IMR-90 (cell line): ENCODE data around the gene MBL2. TPM values are rescaled to one million over a fixed set of nuclear protein-coding genes. Genes with fewer than 3 reads are reported as not detected.

Source experiments
- ATAC-seq: fragments of 200-7000 bp; cut with Tn5 transposase; 2 replicates; pipeline ENCODE4 v1.9.1; 2020; ENCODE audit warnings: low read depth, mild to moderate bottlenecking, moderate library complexity
- BruUV-seq: library from RNA; stranded (reverse); fragments of 400-500 nt; replicated peaks from 2 replicates; lab custom pipeline; 2021; lab: Mats Ljungman, UMichigan
- CTCF ChIA-PET: fragments of 300-600 bp; formaldehyde crosslinking; extraction: SDS; loops from one replicate; lab custom pipeline; 2021; ENCODE audit warnings: antibody characterized with exemption; lab: Yijun Ruan, JAX
- POLR2A ChIA-PET: fragments of 300-600 bp; sonication (Branson Sonifier 250); formaldehyde crosslinking; loops from one replicate; lab custom pipeline; 2022; ENCODE audit warnings: antibody characterized with exemption; ENCODE audit not compliant: unreplicated experiment; lab: Charles Lee
- DNase-seq: peaks from one replicate; pipeline ENCODE4 v3.0.0; 2013
- H2AFZ ChIP-seq: replicated peaks from 2 replicates; pipeline ENCODE3; 2013; ENCODE audit warnings: low read length, mild to moderate bottlenecking; ENCODE audit not compliant: poor library complexity
- H2AK5ac ChIP-seq: 2 replicates; pipeline ENCODE4 v1.6.1; 2013; ENCODE audit warnings: low read depth, low read length, inconsistent platforms
- H2AK9ac ChIP-seq: replicated peaks from 2 replicates; pipeline ENCODE3; 2013; ENCODE audit warnings: mild to moderate bottlenecking, low read depth, low read length, moderate library complexity; ENCODE audit not compliant: poor library complexity
- H2BK120ac ChIP-seq: 2 replicates; pipeline ENCODE4 v1.6.1; 2013; ENCODE audit warnings: low read depth, low read length, inconsistent platforms
- H2BK15ac ChIP-seq: 3 replicates; pipeline ENCODE4 v1.6.1; 2013; ENCODE audit warnings: low read depth, low read length, inconsistent platforms
- H2BK20ac ChIP-seq: 2 replicates; pipeline ENCODE4 v1.6.1; 2013; ENCODE audit warnings: low read depth, mild to moderate bottlenecking, inconsistent platforms, low read length, moderate library complexity
- H2BK5ac ChIP-seq: 2 replicates; pipeline ENCODE4 v1.6.1; 2013; ENCODE audit warnings: mild to moderate bottlenecking, low read depth, low read length, inconsistent platforms; ENCODE audit not compliant: poor library complexity, severe bottlenecking
- H3K14ac ChIP-seq: replicated peaks from 2 replicates; pipeline ENCODE4 v1.6.1; 2013; ENCODE audit warnings: low read depth, low read length, inconsistent platforms
- H3K18ac ChIP-seq: 2 replicates; pipeline ENCODE4 v1.6.1; 2013; ENCODE audit warnings: low read depth, low read length, control low read depth
- H3K23ac ChIP-seq: 2 replicates; pipeline ENCODE4 v1.6.1; 2013; ENCODE audit warnings: low read depth, low read length, inconsistent platforms
- H3K27ac ChIP-seq: 2 replicates; pipeline ENCODE4 v1.5.1; 2013; ENCODE audit warnings: mild to moderate bottlenecking, control low read depth, low read length; ENCODE audit not compliant: insufficient read depth
- H3K27me3 ChIP-seq: 2 replicates; pipeline ENCODE4 v1.6.1; 2013; ENCODE audit warnings: low read length; ENCODE audit not compliant: control insufficient read depth, insufficient read depth
- H3K36me3 ChIP-seq: 2 replicates; pipeline ENCODE4 v1.6.1; 2013; ENCODE audit warnings: low read length, mixed read lengths; ENCODE audit not compliant: control insufficient read depth, insufficient read depth
- H3K4ac ChIP-seq: 2 replicates; pipeline ENCODE4 v1.6.1; 2013; ENCODE audit warnings: low read depth, low read length, inconsistent platforms
- H3K4me1 ChIP-seq: 2 replicates; pipeline ENCODE4 v1.6.1; 2013; ENCODE audit warnings: low read length, mixed read lengths; ENCODE audit not compliant: control insufficient read depth, insufficient read depth
- H3K4me2 ChIP-seq: 2 replicates; pipeline ENCODE4 v1.6.1; 2013; ENCODE audit warnings: low read depth, mild to moderate bottlenecking, control low read depth, low read length, moderate library complexity
- H3K4me3 ChIP-seq: 2 replicates; pipeline ENCODE4 v1.5.1; 2013; ENCODE audit warnings: low read depth, mild to moderate bottlenecking, control low read depth, low read length, moderate library complexity; ENCODE audit not compliant: insufficient read depth
- H3K56ac ChIP-seq: 2 replicates; pipeline ENCODE4 v1.6.1; 2013; ENCODE audit warnings: low read length, inconsistent platforms; ENCODE audit not compliant: insufficient read depth; ENCODE audit errors: extremely low read depth
- H3K79me1 ChIP-seq, 2 experiments: 2 replicates each; pipeline ENCODE4 v1.6.1; 2013; ENCODE audit warnings: low read length in 2 of 2, inconsistent platforms in 1 of 2, low read depth in 1 of 2
- H3K9ac ChIP-seq: 2 replicates; pipeline ENCODE4 v1.6.1; 2013; ENCODE audit warnings: low read depth, low read length, control low read depth
- H3K9me1 ChIP-seq: 2 replicates; pipeline ENCODE4 v1.6.1; 2013; ENCODE audit warnings: low read length, inconsistent platforms; ENCODE audit not compliant: insufficient read depth
- H3K9me3 ChIP-seq: 2 replicates; pipeline ENCODE4 v1.6.1; 2013; ENCODE audit warnings: low read length; ENCODE audit not compliant: control insufficient read depth, insufficient read depth
- H4K20me1 ChIP-seq: 2 replicates; pipeline ENCODE4 v1.6.1; 2013; ENCODE audit warnings: low read length, inconsistent platforms; ENCODE audit not compliant: insufficient read depth
- H4K5ac ChIP-seq: 2 replicates; pipeline ENCODE4 v1.6.1; 2013; ENCODE audit warnings: mild to moderate bottlenecking, low read depth, low read length, control low read depth
- H4K8ac ChIP-seq, 2 experiments: 2 replicates each; pipeline ENCODE4 v1.6.1; 2013; ENCODE audit warnings: low read depth in 2 of 2, low read length in 2 of 2, control low read depth in 1 of 2, inconsistent platforms in 1 of 2
- H4K91ac ChIP-seq: 2 replicates; pipeline ENCODE4 v1.6.1; 2013; ENCODE audit warnings: low read depth, low read length, inconsistent platforms; ENCODE audit not compliant: insufficient read depth
- BHLHE40 ChIP-seq: fragments of 150-350 bp; IDR thresholded peaks from 2 replicates; pipeline ENCODE4 v1.6.1; 2016; ENCODE audit warnings: mild to moderate bottlenecking, low read depth, low read length
- CEBPB ChIP-seq: IDR thresholded peaks from 2 replicates; pipeline ENCODE4 v1.6.1; 2012; ENCODE audit warnings: low read depth, low read length, improper control_type of control experiment
- CHD1 ChIP-seq: IDR thresholded peaks from 2 replicates; pipeline ENCODE4 v1.6.1; 2012; ENCODE audit warnings: low read depth, low read length, improper control_type of control experiment
- ELK1 ChIP-seq: fragments of 150-350 bp; IDR thresholded peaks from 2 replicates; pipeline ENCODE4 v1.6.1; 2016; ENCODE audit warnings: low read depth, mild to moderate bottlenecking, low read length, moderate library complexity, borderline replicate concordance
- FOS ChIP-seq: fragments of 150-350 bp; IDR thresholded peaks from 2 replicates; pipeline ENCODE4 v1.6.1; 2016; ENCODE audit warnings: low read depth, low read length
- MAFK ChIP-seq: IDR thresholded peaks from 2 replicates; pipeline ENCODE4 v1.6.1; 2012; ENCODE audit warnings: low read depth, low read length, improper control_type of control experiment
- MAZ ChIP-seq: IDR thresholded peaks from 2 replicates; pipeline ENCODE4 v1.6.1; 2012; ENCODE audit warnings: low read depth, mild to moderate bottlenecking, low read length, improper control_type of control experiment, moderate library complexity, borderline replicate concordance
- MXI1 ChIP-seq: IDR thresholded peaks from 2 replicates; pipeline ENCODE4 v1.6.1; 2012; ENCODE audit warnings: low read depth, mild to moderate bottlenecking, low read length, moderate library complexity, borderline replicate concordance
- NFE2L2 ChIP-seq: fragments of 150-350 bp; IDR thresholded peaks from 2 replicates; pipeline ENCODE4 v1.6.1; 2016; ENCODE audit warnings: low read depth, mild to moderate bottlenecking, low read length
- POLR2A ChIP-seq: IDR thresholded peaks from 2 replicates; pipeline ENCODE4 v1.6.1; 2012; ENCODE audit warnings: mild to moderate bottlenecking, low read depth, low read length
- RAD21 ChIP-seq: IDR thresholded peaks from 2 replicates; pipeline ENCODE4 v1.6.1; 2012; ENCODE audit warnings: low read length, improper control_type of control experiment
- RCOR1 ChIP-seq: IDR thresholded peaks from 2 replicates; pipeline ENCODE4 v1.6.1; 2012; ENCODE audit warnings: mild to moderate bottlenecking, low read length, improper control_type of control experiment; ENCODE audit not compliant: insufficient replicate concordance
- RFX5 ChIP-seq: IDR thresholded peaks from 2 replicates; pipeline ENCODE4 v1.8.0; 2012; ENCODE audit warnings: low read depth, mild to moderate bottlenecking, low read length, moderate library complexity
- SMC3 ChIP-seq: fragments of 150-350 bp; IDR thresholded peaks from 2 replicates; pipeline ENCODE4 v1.6.1; 2016; ENCODE audit warnings: low read depth, mild to moderate bottlenecking, antibody characterized with exemption, low read length, moderate library complexity
- WGBS, 2 experiments: methylation state at CpG; one replicate each; pipeline versions ENCODE4 v1.1.5 to v1.1.7; 2013; ENCODE audit warnings: missing lambda C conversion rate in 2 of 2; ENCODE audit not compliant: insufficient read length in 1 of 2; ENCODE audit errors: extremely low coverage in 2 of 2; 5-methylcytosine and 5-hydroxymethylcytosine counted together
- dilution Hi-C: fragments of 300-500 bp; cut with HindIII; formaldehyde crosslinking; loops from one replicate; pipeline ENCODE4 v1.14.3; 2018; ENCODE audit warnings: low sequenced_read_pairs; ENCODE audit not compliant: unreplicated experiment
- in situ Hi-C: fragments of 300-500 bp; cut with MboI; formaldehyde crosslinking; loops from 3 replicates; pipeline ENCODE4 v1.14.3; 2019; ENCODE audit warnings: low sequenced_read_pairs, inconsistent platforms, mixed read lengths
- intact Hi-C: fragments of 100-400 bp; cut with micrococcal nuclease; formaldehyde crosslinking; loops from 2 replicates; pipeline ENCODE4 v1.10.0; 2022
- polyA plus RNA-seq, 3 experiments: library from polyadenylated mRNA; depleted of rRNA; stranded (reverse); fragments of >200 nt; gene quantifications; 2 replicates each; pipeline ENCODE4 v1.2.3, GENCODE V29; 2012; ENCODE audit warnings: low replicate concordance in 1 of 3
- total RNA-seq: library from RNA; depleted of rRNA; stranded (reverse); fragments of >200 nt; gene quantifications from 2 replicates; pipeline ENCODE4 v1.2.3, GENCODE V29; 2012
- TF ChIP-seq, protein P1 (sequence below): conservative IDR thresholded peaks from 2 replicates; pipeline ENCODE4 v1.5.1; 2012; ENCODE audit warnings: mild to moderate bottlenecking, low read depth, low read length, improper control_type of control experiment
- TF ChIP-seq, protein P2 (sequence below): fragments of 150-350 bp; IDR thresholded peaks from 2 replicates; pipeline ENCODE4 v1.6.1; 2017; ENCODE audit warnings: mild to moderate bottlenecking, antibody characterized with exemption, low read length, low read depth

MBL2 gene
- total and polyA plus RNA-seq, 2 of the 4 experiments (the other 2 are of a cell fraction): not detected

- WGBS, 2 experiments: no CpG with 5 or more reads among the region's 5 CpGs
- H3K4me1 ChIP-seq: no peaks in the 10 kb centered on the region
- in situ Hi-C loops: no loop called here
- POLR2A ChIA-PET: no interaction called here
- no peak overlapping the region for H3K23ac ChIP-seq
- no peak overlapping the region for H3K56ac ChIP-seq
- H2BK15ac ChIP-seq: no peak overlapping the region
- H4K8ac ChIP-seq: no peak overlapping the region
- no peaks in the 10 kb centered on the region for H3K36me3 ChIP-seq
- no peak overlapping the region for H3K4me3 ChIP-seq
- no TSS peak for BruUV-seq
- H4K5ac ChIP-seq: no peak overlapping the region
- TF ChIP-seq MXI1 (no peak), CEBPB (no peak), MAFK (no peak), ELK1 (no peak), MAZ (no peak), CHD1 (no peak), POLR2A (no peak), RFX5 (no peak), NFE2L2 (no peak), SMC3 (no peak), FOS (no peak), RAD21 (no peak), RCOR1 (no peak), BHLHE40 (no peak)
- TF ChIP-seq, protein P1, sequence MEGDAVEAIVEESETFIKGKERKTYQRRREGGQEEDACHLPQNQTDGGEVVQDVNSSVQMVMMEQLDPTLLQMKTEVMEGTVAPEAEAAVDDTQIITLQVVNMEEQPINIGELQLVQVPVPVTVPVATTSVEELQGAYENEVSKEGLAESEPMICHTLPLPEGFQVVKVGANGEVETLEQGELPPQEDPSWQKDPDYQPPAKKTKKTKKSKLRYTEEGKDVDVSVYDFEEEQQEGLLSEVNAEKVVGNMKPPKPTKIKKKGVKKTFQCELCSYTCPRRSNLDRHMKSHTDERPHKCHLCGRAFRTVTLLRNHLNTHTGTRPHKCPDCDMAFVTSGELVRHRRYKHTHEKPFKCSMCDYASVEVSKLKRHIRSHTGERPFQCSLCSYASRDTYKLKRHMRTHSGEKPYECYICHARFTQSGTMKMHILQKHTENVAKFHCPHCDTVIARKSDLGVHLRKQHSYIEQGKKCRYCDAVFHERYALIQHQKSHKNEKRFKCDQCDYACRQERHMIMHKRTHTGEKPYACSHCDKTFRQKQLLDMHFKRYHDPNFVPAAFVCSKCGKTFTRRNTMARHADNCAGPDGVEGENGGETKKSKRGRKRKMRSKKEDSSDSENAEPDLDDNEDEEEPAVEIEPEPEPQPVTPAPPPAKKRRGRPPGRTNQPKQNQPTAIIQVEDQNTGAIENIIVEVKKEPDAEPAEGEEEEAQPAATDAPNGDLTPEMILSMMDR: no peak
- TF ChIP-seq, protein P2, sequence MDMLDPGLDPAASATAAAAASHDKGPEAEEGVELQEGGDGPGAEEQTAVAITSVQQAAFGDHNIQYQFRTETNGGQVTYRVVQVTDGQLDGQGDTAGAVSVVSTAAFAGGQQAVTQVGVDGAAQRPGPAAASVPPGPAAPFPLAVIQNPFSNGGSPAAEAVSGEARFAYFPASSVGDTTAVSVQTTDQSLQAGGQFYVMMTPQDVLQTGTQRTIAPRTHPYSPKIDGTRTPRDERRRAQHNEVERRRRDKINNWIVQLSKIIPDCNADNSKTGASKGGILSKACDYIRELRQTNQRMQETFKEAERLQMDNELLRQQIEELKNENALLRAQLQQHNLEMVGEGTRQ: no peak
- H4K91ac ChIP-seq: no peak overlapping the region
- H3K9me3 ChIP-seq: no peaks in the 10 kb centered on the region
- H4K20me1 ChIP-seq: no peaks in the 10 kb centered on the region
- intact Hi-C loops: no loop called here
- dilution Hi-C loops: no loop called here
- no peaks in the 10 kb centered on the region for H3K9me1 ChIP-seq
- no peak overlapping the region for H3K14ac ChIP-seq
- H2BK120ac ChIP-seq: no peak overlapping the region
- no peaks in the 10 kb centered on the region for H3K79me1 ChIP-seq
- ATAC-seq (no peak), DNase-seq (no peak)
- H3K4ac ChIP-seq: no peak overlapping the region
- H2AK9ac ChIP-seq: no peak overlapping the region
- H3K27me3 ChIP-seq: peaks cover 18% of the 10 kb centered on the region
- no peak overlapping the region for H2BK5ac ChIP-seq
- no peak overlapping the region for H3K27ac ChIP-seq
- H2AK5ac ChIP-seq: no peak overlapping the region
- no peak overlapping the region for H2AFZ ChIP-seq
- H2BK20ac ChIP-seq: no peak overlapping the region
- CTCF ChIA-PET: interaction anchor here (1.1 to 2.5 kb wide), 2 partner anchors 133 to 138 kb away, joined by 3 to 8 read pairs; no protein-coding TSS in a partner anchor
- no peak overlapping the region for H3K9ac ChIP-seq
- H3K18ac ChIP-seq: no peak overlapping the region
- H3K4me2 ChIP-seq: no peak overlapping the region
Measured at GRCh38 chr10:52777414-52777813, 4.8 kb upstream of the MBL2 start.
